ENCODE measurements around the gene SCN1A.

GRCh38 chr2:166128156-166128505 is 311 bp upstream of the SCN1A start:
- TF ChIP-seq CTCF (IDR thresholded peaks at IDR 0.05; ENCODE audit: insufficient read depth, low read length) = no peak
- TF ChIP-seq, protein P1, sequence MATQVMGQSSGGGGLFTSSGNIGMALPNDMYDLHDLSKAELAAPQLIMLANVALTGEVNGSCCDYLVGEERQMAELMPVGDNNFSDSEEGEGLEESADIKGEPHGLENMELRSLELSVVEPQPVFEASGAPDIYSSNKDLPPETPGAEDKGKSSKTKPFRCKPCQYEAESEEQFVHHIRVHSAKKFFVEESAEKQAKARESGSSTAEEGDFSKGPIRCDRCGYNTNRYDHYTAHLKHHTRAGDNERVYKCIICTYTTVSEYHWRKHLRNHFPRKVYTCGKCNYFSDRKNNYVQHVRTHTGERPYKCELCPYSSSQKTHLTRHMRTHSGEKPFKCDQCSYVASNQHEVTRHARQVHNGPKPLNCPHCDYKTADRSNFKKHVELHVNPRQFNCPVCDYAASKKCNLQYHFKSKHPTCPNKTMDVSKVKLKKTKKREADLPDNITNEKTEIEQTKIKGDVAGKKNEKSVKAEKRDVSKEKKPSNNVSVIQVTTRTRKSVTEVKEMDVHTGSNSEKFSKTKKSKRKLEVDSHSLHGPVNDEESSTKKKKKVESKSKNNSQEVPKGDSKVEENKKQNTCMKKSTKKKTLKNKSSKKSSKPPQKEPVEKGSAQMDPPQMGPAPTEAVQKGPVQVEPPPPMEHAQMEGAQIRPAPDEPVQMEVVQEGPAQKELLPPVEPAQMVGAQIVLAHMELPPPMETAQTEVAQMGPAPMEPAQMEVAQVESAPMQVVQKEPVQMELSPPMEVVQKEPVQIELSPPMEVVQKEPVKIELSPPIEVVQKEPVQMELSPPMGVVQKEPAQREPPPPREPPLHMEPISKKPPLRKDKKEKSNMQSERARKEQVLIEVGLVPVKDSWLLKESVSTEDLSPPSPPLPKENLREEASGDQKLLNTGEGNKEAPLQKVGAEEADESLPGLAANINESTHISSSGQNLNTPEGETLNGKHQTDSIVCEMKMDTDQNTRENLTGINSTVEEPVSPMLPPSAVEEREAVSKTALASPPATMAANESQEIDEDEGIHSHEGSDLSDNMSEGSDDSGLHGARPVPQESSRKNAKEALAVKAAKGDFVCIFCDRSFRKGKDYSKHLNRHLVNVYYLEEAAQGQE (IDR thresholded peaks at IDR 0.05; ENCODE audit: insufficient replicate concordance, low read depth) = no peak
- no peak for TF ChIP-seq POLR2AphosphoS5 (IDR thresholded peaks at IDR 0.05; ENCODE audit: low read depth)

Measured in HL-60 (cell line).